ENCODE results near the gene RNASET2. TPM values are rescaled to one million over a fixed set of nuclear protein-coding genes. Genes with fewer than 3 reads are reported as not detected.
"Not testable (repeated sequence)": the region's sequence is repeated elsewhere in the genome, so short reads cannot be mapped to it uniquely, and the experiment has no call there.

Gene RNASET2
- total RNA-seq, 1 donor from 2014 or later: 28.9 TPM

- Histone ChIP-seq H3K9me3 (ENCODE audit: low read depth) (no peaks in the 10 kb centered on the region), H3K27ac (no peak overlapping the region), H3F3A (ENCODE audit: low read depth) (peaks cover 4% of the 10 kb centered on the region), H2AFZ (replicated peaks) (no peak overlapping the region), H3K27me3 (no peaks in the 10 kb centered on the region), H3K36me3 (no peaks in the 10 kb centered on the region), H3K4me2 (no peak overlapping the region), H3K4me1 (peaks cover 17% of the 10 kb centered on the region), H3K9ac (no peak overlapping the region), H3K79me2 (ENCODE audit: low read depth) (no peaks in the 10 kb centered on the region), H4K20me1 (ENCODE audit: low read depth) (no peaks in the 10 kb centered on the region), H3K4me3 (no peak overlapping the region)
- Mint-ChIP-seq H3K4me3 (no peak overlapping the region), H3K27me3 (ENCODE audit: insufficient read depth, low read depth) (peaks cover 6% of the 10 kb centered on the region), H3K9me3 (peaks cover 25% of the 10 kb centered on the region), H3K27ac (peak overlapping the region; percentile 3), H3K4me1 (peaks cover 44% of the 10 kb centered on the region), H3K36me3 (no peaks in the 10 kb centered on the region)
- TF ChIP-seq EZH2phosphoT487 (IDR thresholded peaks at IDR 0.05) (no peak), EZH2 (IDR thresholded peaks at IDR 0.05) (no peak)
- TF ChIP-seq, protein P1, sequence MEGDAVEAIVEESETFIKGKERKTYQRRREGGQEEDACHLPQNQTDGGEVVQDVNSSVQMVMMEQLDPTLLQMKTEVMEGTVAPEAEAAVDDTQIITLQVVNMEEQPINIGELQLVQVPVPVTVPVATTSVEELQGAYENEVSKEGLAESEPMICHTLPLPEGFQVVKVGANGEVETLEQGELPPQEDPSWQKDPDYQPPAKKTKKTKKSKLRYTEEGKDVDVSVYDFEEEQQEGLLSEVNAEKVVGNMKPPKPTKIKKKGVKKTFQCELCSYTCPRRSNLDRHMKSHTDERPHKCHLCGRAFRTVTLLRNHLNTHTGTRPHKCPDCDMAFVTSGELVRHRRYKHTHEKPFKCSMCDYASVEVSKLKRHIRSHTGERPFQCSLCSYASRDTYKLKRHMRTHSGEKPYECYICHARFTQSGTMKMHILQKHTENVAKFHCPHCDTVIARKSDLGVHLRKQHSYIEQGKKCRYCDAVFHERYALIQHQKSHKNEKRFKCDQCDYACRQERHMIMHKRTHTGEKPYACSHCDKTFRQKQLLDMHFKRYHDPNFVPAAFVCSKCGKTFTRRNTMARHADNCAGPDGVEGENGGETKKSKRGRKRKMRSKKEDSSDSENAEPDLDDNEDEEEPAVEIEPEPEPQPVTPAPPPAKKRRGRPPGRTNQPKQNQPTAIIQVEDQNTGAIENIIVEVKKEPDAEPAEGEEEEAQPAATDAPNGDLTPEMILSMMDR (IDR thresholded peaks at IDR 0.05): no peak
- no peak for DNase-seq (ENCODE audit: low spot score)
Observed at GRCh38 chr6:166900956-166901607, 55.3 kb downstream of the RNASET2 start.

DNA sequence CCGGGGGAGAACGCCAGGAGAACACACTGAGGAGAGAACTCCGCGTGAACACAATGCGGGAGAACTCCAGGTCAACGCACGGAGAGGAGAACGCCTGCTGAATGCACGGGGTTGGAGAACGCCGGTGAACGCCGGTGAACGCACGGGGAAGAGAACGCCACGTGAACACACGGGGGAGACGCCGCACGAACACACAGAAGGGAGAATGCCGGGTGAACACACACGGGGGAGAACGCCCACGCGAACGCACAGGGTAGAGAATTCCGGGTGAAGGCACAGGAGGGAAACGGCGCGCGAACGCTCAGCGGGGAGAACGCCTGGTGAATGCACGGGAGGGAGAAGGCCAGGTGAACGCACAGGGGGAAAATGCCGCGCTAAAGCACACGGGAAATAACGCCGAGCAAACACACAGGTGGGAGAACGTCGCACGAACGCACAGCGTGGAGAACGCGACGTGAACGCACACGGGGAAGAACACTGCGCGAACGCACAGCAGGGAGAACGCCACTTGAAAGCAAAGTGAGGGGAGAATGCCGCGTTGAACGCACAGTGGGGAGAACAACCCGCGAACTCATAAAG is 56.1 kb downstream of the RNASET2 start:
- Histone ChIP-seq H3K9me3 (ENCODE audit: low read depth) (no peaks in the 10 kb centered on the region), H4K20me1 (ENCODE audit: low read depth) (no peaks in the 10 kb centered on the region), H3F3A (ENCODE audit: low read depth) (peaks cover 4% of the 10 kb centered on the region), H3K36me3 (no peaks in the 10 kb centered on the region), H3K4me3 (no peak overlapping the region), H3K27ac (no peak overlapping the region), H3K9ac (no peak overlapping the region), H3K4me1 (peaks cover 17% of the 10 kb centered on the region), H3K27me3 (no peaks in the 10 kb centered on the region), H2AFZ (replicated peaks) (no peak overlapping the region), H3K4me2 (no peak overlapping the region), H3K79me2 (ENCODE audit: low read depth) (no peaks in the 10 kb centered on the region)
- DNase-seq (ENCODE audit: low spot score): no peak
- no peaks in the 10 kb centered on the region for H3K36me3 Mint-ChIP-seq
- peaks cover 4% of the 10 kb centered on the region for H3K27me3 Mint-ChIP-seq (ENCODE audit: insufficient read depth, low read depth)
- peaks cover 25% of the 10 kb centered on the region for H3K9me3 Mint-ChIP-seq
- H3K4me1 Mint-ChIP-seq: peaks cover 38% of the 10 kb centered on the region
- no peak overlapping the region for H3K4me3 Mint-ChIP-seq
- TF ChIP-seq EZH2 (IDR thresholded peaks at IDR 0.05) (no peak), EZH2phosphoT487 (IDR thresholded peaks at IDR 0.05) (no peak)
- TF ChIP-seq, protein P1 (IDR thresholded peaks at IDR 0.05): no peak
- no peak overlapping the region for H3K27ac Mint-ChIP-seq

GRCh38 chr6:166898910-166899309 is 57.4 kb downstream of the RNASET2 start:
- Histone ChIP-seq H3K9me3 (ENCODE audit: low read depth) (no peaks in the 10 kb centered on the region), H3K9ac (no peak overlapping the region), H3K4me3 (no peak overlapping the region), H3K27me3 (no peaks in the 10 kb centered on the region), H3K27ac (no peak overlapping the region), H3K36me3 (no peaks in the 10 kb centered on the region), H4K20me1 (ENCODE audit: low read depth) (no peaks in the 10 kb centered on the region), H3K4me2 (no peak overlapping the region), H3K4me1 (peaks cover 7% of the 10 kb centered on the region), H3F3A (ENCODE audit: low read depth) (peaks cover 4% of the 10 kb centered on the region), H2AFZ (replicated peaks) (no peak overlapping the region), H3K79me2 (ENCODE audit: low read depth) (no peaks in the 10 kb centered on the region)
- H3K36me3 Mint-ChIP-seq: no peaks in the 10 kb centered on the region
- peaks cover 25% of the 10 kb centered on the region for H3K9me3 Mint-ChIP-seq
- H3K27ac Mint-ChIP-seq: peak overlapping the region; percentile 4
- H3K4me3 Mint-ChIP-seq: no peak overlapping the region
- TF ChIP-seq EZH2 (IDR thresholded peaks at IDR 0.05) (no peak), EZH2phosphoT487 (IDR thresholded peaks at IDR 0.05) (no peak)
- TF ChIP-seq, protein P1 (IDR thresholded peaks at IDR 0.05): no peak
- H3K27me3 Mint-ChIP-seq (ENCODE audit: insufficient read depth, low read depth): no peaks in the 10 kb centered on the region
- DNase-seq (ENCODE audit: low spot score): no peak
- H3K4me1 Mint-ChIP-seq: peaks cover 29% of the 10 kb centered on the region

GRCh38 chr6:166894614-166895013 is 61.7 kb downstream of the RNASET2 start:
- peaks cover 21% of the 10 kb centered on the region for H3K9me3 Mint-ChIP-seq
- H3K4me3 Mint-ChIP-seq: not testable (repeated sequence)

GRCh38 chr6:166892472-166892871 is 63.9 kb downstream of the RNASET2 start:
- H3K9me3 Mint-ChIP-seq: peaks cover 24% of the 10 kb centered on the region
- not testable (repeated sequence) for H3K27me3 Mint-ChIP-seq (ENCODE audit: insufficient read depth, low read depth)

More at GRCh38 chr6:166894614-166895013, 61.7 kb downstream of the RNASET2 start:
- H3K79me2 ChIP-seq (ENCODE audit: low read depth); H3F3A ChIP-seq (ENCODE audit: low read depth); H3K27me3 Mint-ChIP-seq (ENCODE audit: insufficient read depth, low read depth); H3K36me3 ChIP-seq; H3K27ac Mint-ChIP-seq; DNase-seq (ENCODE audit: low spot score); H3K4me1 Mint-ChIP-seq; H3K4me3 ChIP-seq; H3K27me3 ChIP-seq; H4K20me1 ChIP-seq (ENCODE audit: low read depth); H3K4me2 ChIP-seq; H2AFZ ChIP-seq (replicated peaks); H3K9ac ChIP-seq; H3K9me3 ChIP-seq (ENCODE audit: low read depth); H3K27ac ChIP-seq; H3K36me3 Mint-ChIP-seq: not testable (repeated sequence)
- peaks cover 10% of the 10 kb centered on the region for H3K4me1 ChIP-seq

More at GRCh38 chr6:166892472-166892871, 63.9 kb downstream of the RNASET2 start:
- not testable (repeated sequence) for H3F3A ChIP-seq (ENCODE audit: low read depth); H3K4me3 ChIP-seq; H3K27ac Mint-ChIP-seq; H3K79me2 ChIP-seq (ENCODE audit: low read depth); H3K4me2 ChIP-seq; H2AFZ ChIP-seq (replicated peaks); H3K9ac ChIP-seq; H3K36me3 ChIP-seq; H3K4me1 Mint-ChIP-seq; H3K9me3 ChIP-seq (ENCODE audit: low read depth); H3K4me3 Mint-ChIP-seq; H3K27ac ChIP-seq; H3K36me3 Mint-ChIP-seq; H3K27me3 ChIP-seq; H4K20me1 ChIP-seq (ENCODE audit: low read depth)
- DNase-seq (ENCODE audit: low spot score): peak; percentile 31
- H3K4me1 ChIP-seq: peaks cover 10% of the 10 kb centered on the region

Data from neural progenitor cell (in vitro differentiated cells).